H1 (cell line): Measurements from ENCODE around the gene OCRL. TPM values are rescaled to one million over a fixed set of nuclear protein-coding genes. Genes with fewer than 3 reads are reported as not detected.

Experiments
- CTCF ChIA-PET: fragments of 300-600 bp; sonication (Branson Sonifier 250); formaldehyde crosslinking; loops from one replicate; lab custom pipeline; 2021; ENCODE audit not compliant: partially characterized antibody; lab: Charles Lee
- POLR2A ChIA-PET: fragments of 300-600 bp; sonication (Branson Sonifier 250); formaldehyde crosslinking; loops from one replicate; lab custom pipeline; 2021; ENCODE audit warnings: inconsistent platforms; ENCODE audit not compliant: partially characterized antibody; lab: Charles Lee
- DNase-seq, 2 experiments: peaks; one replicate each; pipeline versions ENCODE4 v3.0.0 to v3.0.0-alpha.2; 2010 to 2022; ENCODE audit warnings: low spot score in 2 of 2, low read depth in 1 of 2, mixed read lengths in 1 of 2
- FAIRE-seq: peaks from 2 replicates; lab custom pipeline; 2011; peaks lifted over from hg19 to GRCh38; lab: Jason Lieb, UNC
- H2AFZ ChIP-seq: 2 replicates; pipeline ENCODE4 v1.8.1; 2012; ENCODE audit warnings: low read length, inconsistent platforms
- H2AK5ac ChIP-seq: 2 replicates; pipeline ENCODE4 v1.6.1; 2013; ENCODE audit warnings: low read depth, low read length
- H2BK120ac ChIP-seq: replicated peaks from 2 replicates; pipeline ENCODE3; 2013; ENCODE audit warnings: low read depth, low read length, inconsistent platforms
- H2BK12ac ChIP-seq: 2 replicates; pipeline ENCODE4 v1.6.1; 2013; ENCODE audit warnings: low read depth, low read length
- H2BK15ac ChIP-seq: 2 replicates; pipeline ENCODE4 v1.6.1; 2013; ENCODE audit warnings: low read length
- H2BK20ac ChIP-seq: 2 replicates; pipeline ENCODE4 v1.6.1; 2013; ENCODE audit warnings: low read length
- H2BK5ac ChIP-seq: 2 replicates; pipeline ENCODE4 v1.6.1; 2013; ENCODE audit warnings: low read depth, low read length
- H3K14ac ChIP-seq: 2 replicates; pipeline ENCODE4 v1.6.1; 2013; ENCODE audit warnings: inconsistent platforms; ENCODE audit not compliant: insufficient read length
- H3K18ac ChIP-seq: 2 replicates; pipeline ENCODE4 v1.6.1; 2013; ENCODE audit warnings: low read length; ENCODE audit errors: extremely low read depth
- H3K23ac ChIP-seq: 2 replicates; pipeline ENCODE4 v1.6.1; 2013; ENCODE audit warnings: inconsistent platforms; ENCODE audit not compliant: insufficient read length
- H3K23me2 ChIP-seq: 2 replicates; pipeline ENCODE4 v1.6.1; 2013; ENCODE audit warnings: low read depth, low read length
- H3K27ac ChIP-seq: 2 replicates; pipeline ENCODE4 v1.6.1; 2011; ENCODE audit warnings: low read depth, low read length, inconsistent platforms
- H3K27me3 ChIP-seq, 4 experiments: replicated peaks in 1 of 4; 1 replicate in 1 of 4; 2 replicates in 3 of 4; pipeline versions ENCODE4 v1.6.1 to v1.8.1; 2011 to 2013; ENCODE audit warnings: low read length in 3 of 4, mild to moderate bottlenecking in 3 of 4, inconsistent platforms in 2 of 4, mixed read lengths in 2 of 4, moderate library complexity in 1 of 4; ENCODE audit not compliant: control insufficient read depth in 3 of 4, insufficient read depth in 3 of 4; ENCODE audit errors: extremely low read depth in 1 of 4
- H3K36me3 ChIP-seq, 4 experiments: 2 replicates each; pipeline versions ENCODE4 v1.6.1 to v1.8.1; 2011 to 2013; ENCODE audit warnings: mild to moderate bottlenecking in 4 of 4, low read length in 3 of 4, moderate library complexity in 2 of 4, control low read depth in 1 of 4, inconsistent platforms in 1 of 4; ENCODE audit not compliant: insufficient read depth in 4 of 4, control insufficient read depth in 2 of 4
- H3K4ac ChIP-seq: replicated peaks from 2 replicates; pipeline ENCODE3; 2013; ENCODE audit warnings: low read length, low read depth, mixed read lengths, inconsistent platforms; ENCODE audit not compliant: insufficient read length
- H3K4me1 ChIP-seq, 4 experiments: replicated peaks in 1 of 4; 1 replicate in 1 of 4; 2 replicates in 3 of 4; pipeline versions ENCODE4 v1.6.1 to v1.8.1; 2011 to 2013; ENCODE audit warnings: low read length in 3 of 4, inconsistent platforms in 2 of 4, mixed read lengths in 1 of 4; ENCODE audit not compliant: insufficient read depth in 4 of 4, control insufficient read depth in 3 of 4
- H3K4me2 ChIP-seq, 2 experiments: 2 replicates each; pipeline versions ENCODE4 v1.6.1 to v1.8.1; 2011 to 2013; ENCODE audit warnings: low read depth in 2 of 2, low read length in 2 of 2, control low read depth in 1 of 2, inconsistent platforms in 1 of 2, mild to moderate bottlenecking in 1 of 2; ENCODE audit not compliant: insufficient read depth in 1 of 2
- H3K4me3 ChIP-seq, 4 experiments: fragments of 200-600, 300-600 bp in 1 of 4; sonication (generic), shearing (Covaris generic), sonication (Bioruptor Twin) in 1 of 4; 2 replicates each; pipeline versions ENCODE4 v1.5.1 to v1.8.1; 2011 to 2016; ENCODE audit warnings: low read length in 4 of 4, low read depth in 3 of 4, control low read depth in 2 of 4, inconsistent platforms in 2 of 4, mild to moderate bottlenecking in 2 of 4, mixed read lengths in 1 of 4, moderate library complexity in 1 of 4; ENCODE audit not compliant: insufficient read depth in 2 of 4; ENCODE audit errors: extremely low read depth in 1 of 4
- H3K56ac ChIP-seq: replicated peaks from 2 replicates; pipeline ENCODE3; 2013; ENCODE audit warnings: low read depth, mild to moderate bottlenecking, mixed read lengths, low read length, inconsistent platforms; ENCODE audit not compliant: insufficient read length
- H3K79me1 ChIP-seq: 2 replicates; pipeline ENCODE4 v1.6.1; 2013; ENCODE audit warnings: low read depth, low read length, control low read depth
- H3K79me2 ChIP-seq, 2 experiments: 2 replicates each; pipeline versions ENCODE4 v1.6.1 to v1.8.1; 2012 to 2013; ENCODE audit warnings: low read length in 2 of 2, mild to moderate bottlenecking in 2 of 2, inconsistent platforms in 1 of 2; ENCODE audit not compliant: insufficient read depth in 2 of 2, control insufficient read depth in 1 of 2
- H3K9ac ChIP-seq, 4 experiments: replicated peaks in 1 of 4; 1 replicate in 1 of 4; 2 replicates in 3 of 4; pipeline versions ENCODE4 v1.6.1 to v1.8.1; 2011 to 2013; ENCODE audit warnings: low read depth in 3 of 4, low read length in 3 of 4, control low read depth in 2 of 4, mild to moderate bottlenecking in 2 of 4, moderate library complexity in 2 of 4, inconsistent platforms in 1 of 4; ENCODE audit errors: extremely low read depth in 1 of 4
- H3K9me3 ChIP-seq, 2 experiments: 2 replicates each; pipeline versions ENCODE4 v1.6.1 to v1.8.1; 2012 to 2013; ENCODE audit warnings: mild to moderate bottlenecking in 2 of 2, moderate library complexity in 2 of 2, control low read depth in 1 of 2, inconsistent platforms in 1 of 2, low read depth in 1 of 2, low read length in 1 of 2, mixed read lengths in 1 of 2; ENCODE audit not compliant: insufficient read depth in 2 of 2
- H4K20me1 ChIP-seq, 2 experiments: replicated peaks in 1 of 2; 2 replicates each; pipeline versions ENCODE3 to v1.8.1; 2011 to 2013; ENCODE audit warnings: inconsistent platforms in 2 of 2, low read length in 2 of 2, mild to moderate bottlenecking in 1 of 2; ENCODE audit not compliant: insufficient read depth in 2 of 2, control insufficient read depth in 1 of 2
- H4K5ac ChIP-seq: 2 replicates; pipeline ENCODE4 v1.6.1; 2013; ENCODE audit warnings: low read length, low read depth, mixed read lengths, inconsistent platforms; ENCODE audit not compliant: insufficient read length
- H4K8ac ChIP-seq: 2 replicates; pipeline ENCODE4 v1.8.0; 2013; ENCODE audit warnings: mild to moderate bottlenecking, moderate library complexity, low read length, inconsistent platforms; ENCODE audit not compliant: insufficient read depth; ENCODE audit errors: extremely low read depth
- H4K91ac ChIP-seq: replicated peaks from 2 replicates; pipeline ENCODE3; 2013; ENCODE audit warnings: low read length, mixed read lengths, inconsistent platforms; ENCODE audit not compliant: insufficient read length
- ASH2L ChIP-seq: fragments of 200-600, 300-600 bp; sonication (generic); IDR thresholded peaks from one replicate; pipeline ENCODE4 v1.7.1; 2017; ENCODE audit warnings: low read length
- BRCA1 ChIP-seq: IDR thresholded peaks from 2 replicates; pipeline ENCODE4 v1.6.1; 2012; ENCODE audit warnings: low read depth, low read length, improper control_type of control experiment
- CBX8 ChIP-seq: fragments of 300-800, 300-1000 bp; sonication (generic); IDR thresholded peaks from 2 replicates; pipeline ENCODE4 v1.7.1; 2016; ENCODE audit warnings: low read depth, low read length, borderline replicate concordance
- CREB1 ChIP-seq: IDR thresholded peaks from 2 replicates; pipeline ENCODE4 v1.6.1; 2012; ENCODE audit warnings: inconsistent platforms
- EZH2 ChIP-seq: fragments of 200-600 bp; sonication (generic); IDR thresholded peaks from 2 replicates; pipeline ENCODE4 v1.7.1; 2012; ENCODE audit warnings: low read depth, mild to moderate bottlenecking, moderate library complexity, low read length, inconsistent platforms; ENCODE audit not compliant: severe bottlenecking
- KDM4A ChIP-seq: IDR thresholded peaks from one replicate; pipeline ENCODE4 v1.7.1; 2012; ENCODE audit warnings: low read depth, mild to moderate bottlenecking, moderate library complexity, low read length, inconsistent platforms; ENCODE audit not compliant: severe bottlenecking
- NANOG ChIP-seq: IDR thresholded peaks from 2 replicates; pipeline ENCODE4 v1.6.1; 2011; ENCODE audit warnings: low read length, low read depth, mild to moderate bottlenecking, inconsistent platforms; ENCODE audit not compliant: insufficient read depth, poor library complexity, severe bottlenecking
- POU5F1 ChIP-seq: IDR thresholded peaks from 2 replicates; pipeline ENCODE4 v1.6.1; 2011; ENCODE audit warnings: low read depth, mild to moderate bottlenecking, low read length, moderate library complexity
- RNF2 ChIP-seq: fragments of 200-900, 300-1000 bp; sonication (generic); IDR thresholded peaks from 2 replicates; pipeline ENCODE4 v1.7.1; 2016; ENCODE audit warnings: borderline replicate concordance, low read depth, mild to moderate bottlenecking, antibody characterized with exemption, low read length; ENCODE audit not compliant: poor library complexity, severe bottlenecking; ENCODE audit errors: missing control alignments
- RXRA ChIP-seq: IDR thresholded peaks from 2 replicates; pipeline ENCODE4 v1.6.1; 2011; ENCODE audit warnings: low read depth, mild to moderate bottlenecking, low read length, moderate library complexity; ENCODE audit not compliant: insufficient read depth
- SAP30 ChIP-seq: fragments of 300-600 bp; sonication (generic); IDR thresholded peaks from 2 replicates; pipeline ENCODE4 v1.7.1; 2012; ENCODE audit warnings: low read length, moderate library complexity, mild to moderate bottlenecking, inconsistent platforms; ENCODE audit not compliant: insufficient read depth, insufficient replicate concordance
- SIRT6 ChIP-seq: IDR thresholded peaks from one replicate; pipeline ENCODE4 v1.7.1; 2012; ENCODE audit warnings: low read length, inconsistent platforms
- TEAD4 ChIP-seq: IDR thresholded peaks from 2 replicates; pipeline ENCODE4 v1.6.1; 2012; ENCODE audit warnings: low read depth, low read length, inconsistent platforms, mixed read lengths
- WGBS, 2 experiments: shearing (Covaris generic) in 1 of 2; methylation state at CpG; one replicate each; pipeline versions ENCODE4 v1.1.6 to v1.1.7; 2013 to 2015; ENCODE audit warnings: low lambda C conversion rate in 2 of 2, mixed read lengths in 2 of 2, inconsistent platforms in 1 of 2, low coverage in 1 of 2, missing lambda C conversion rate in 1 of 2; ENCODE audit not compliant: insufficient replicate concordance in 2 of 2, insufficient coverage in 1 of 2, insufficient read length in 1 of 2; ENCODE audit errors: extremely low coverage in 1 of 2, missing lambda C conversion rate in 1 of 2; 5-methylcytosine and 5-hydroxymethylcytosine counted together
- polyA plus RNA-seq, 7 experiments: library from polyadenylated mRNA; depleted of rRNA in 3 of 7; stranded (reverse) in 5 of 7; unstranded in 2 of 7; fragments of >200 nt in 5 of 7; fragments of 200-250 nt in 2 of 7; gene quantifications; 1 replicate in 5 of 7; 2 replicates in 1 of 7; 4 replicates in 1 of 7; pipeline versions ENCODE4 v1.2.1 to v1.2.3, GENCODE V29; 2011 to 2013; ENCODE audit warnings: missing spikeins in 2 of 7, mixed read lengths in 2 of 7
- total RNA-seq: library from RNA; stranded (reverse); fragmentation: NEBNext Ultra II Directional; extraction: Animal tissue kit (Norgen Biotek cat#: 25700); gene quantifications from 2 replicates; pipeline ENCODE4 v1.2.1, GENCODE V29; 2021

Gene OCRL
- total and polyA plus RNA-seq, 2 of the 8 experiments (the other 6 are each of a cell fraction or from before 2014, with no cell fraction given): 12.7 to 15.1 TPM

GRCh38 chrX:129572422-129572821 is 32.4 kb downstream of the OCRL start:
- H3K36me3 ChIP-seq: peaks cover 3 to 45% (median 20%) of the 10 kb centered on the region in 4 experiments; a peak in 6 of 8 replicates
- H3K4me2 ChIP-seq: no peak overlapping the region
- H3K4me1 ChIP-seq: no peaks in the 10 kb centered on the region
- POLR2A ChIA-PET: no interaction called here
- no peak for FAIRE-seq
- no peak for DNase-seq
- no peak overlapping the region for H4K91ac ChIP-seq
- H4K8ac ChIP-seq: no peak overlapping the region
- no peak overlapping the region for H3K14ac ChIP-seq
- no peak overlapping the region for H2BK15ac ChIP-seq
- no peaks in the 10 kb centered on the region for H3K79me2 ChIP-seq
- H3K27me3 ChIP-seq: no peaks in the 10 kb centered on the region
- no peak overlapping the region for H3K27ac ChIP-seq
- no peaks in the 10 kb centered on the region for H3K23me2 ChIP-seq
- H3K23ac ChIP-seq: no peak overlapping the region
- H2BK12ac ChIP-seq: no peak overlapping the region
- no peak overlapping the region for H2AFZ ChIP-seq
- 82% methylated on average over 2 of the region's 2 CpGs; no CpG with 5 or more reads in 1 of the 2 experiments for WGBS, 2 experiments
- no peak for TF ChIP-seq SAP30
- TF ChIP-seq TEAD4: no peak
- TF ChIP-seq ASH2L: no peak
- no peak for TF ChIP-seq EZH2
- no peak for TF ChIP-seq BRCA1
- no peak for TF ChIP-seq CBX8
- TF ChIP-seq RXRA: no peak
- no peak for TF ChIP-seq NANOG
- TF ChIP-seq POU5F1: no peak
- no peak for TF ChIP-seq KDM4A
- no peak for TF ChIP-seq SIRT6
- no peak for TF ChIP-seq RNF2
- no peak for TF ChIP-seq CREB1
- H3K79me1 ChIP-seq: no peaks in the 10 kb centered on the region
- H2BK120ac ChIP-seq: no peak overlapping the region
- no peaks in the 10 kb centered on the region for H3K9me3 ChIP-seq
- H3K9ac ChIP-seq: no peak overlapping the region
- H3K56ac ChIP-seq: no peak overlapping the region
- H4K20me1 ChIP-seq: no peaks in the 10 kb centered on the region
- no peak overlapping the region for H3K4ac ChIP-seq
- H2AK5ac ChIP-seq: no peak overlapping the region
- no peak overlapping the region for H3K4me3 ChIP-seq
- CTCF ChIA-PET: no interaction called here
- no peak overlapping the region for H4K5ac ChIP-seq
- H2BK20ac ChIP-seq: no peak overlapping the region
- H2BK5ac ChIP-seq: no peak overlapping the region
- H3K18ac ChIP-seq: no peak overlapping the region
